GM20000 (cell line): ENCODE measurements around the gene ADAM30.

Experiments used
- DNase-seq: peaks from one replicate; pipeline ENCODE4 v3.0.0; 2012; ENCODE audit warnings: low spot score
- TF ChIP-seq, protein P1 (sequence below): IDR thresholded peaks from 2 replicates; pipeline ENCODE4 v1.5.1; 2012; ENCODE audit warnings: mild to moderate bottlenecking, control low read depth; ENCODE audit errors: extremely low read depth, missing control alignments

ADAM30 gene

DNA sequence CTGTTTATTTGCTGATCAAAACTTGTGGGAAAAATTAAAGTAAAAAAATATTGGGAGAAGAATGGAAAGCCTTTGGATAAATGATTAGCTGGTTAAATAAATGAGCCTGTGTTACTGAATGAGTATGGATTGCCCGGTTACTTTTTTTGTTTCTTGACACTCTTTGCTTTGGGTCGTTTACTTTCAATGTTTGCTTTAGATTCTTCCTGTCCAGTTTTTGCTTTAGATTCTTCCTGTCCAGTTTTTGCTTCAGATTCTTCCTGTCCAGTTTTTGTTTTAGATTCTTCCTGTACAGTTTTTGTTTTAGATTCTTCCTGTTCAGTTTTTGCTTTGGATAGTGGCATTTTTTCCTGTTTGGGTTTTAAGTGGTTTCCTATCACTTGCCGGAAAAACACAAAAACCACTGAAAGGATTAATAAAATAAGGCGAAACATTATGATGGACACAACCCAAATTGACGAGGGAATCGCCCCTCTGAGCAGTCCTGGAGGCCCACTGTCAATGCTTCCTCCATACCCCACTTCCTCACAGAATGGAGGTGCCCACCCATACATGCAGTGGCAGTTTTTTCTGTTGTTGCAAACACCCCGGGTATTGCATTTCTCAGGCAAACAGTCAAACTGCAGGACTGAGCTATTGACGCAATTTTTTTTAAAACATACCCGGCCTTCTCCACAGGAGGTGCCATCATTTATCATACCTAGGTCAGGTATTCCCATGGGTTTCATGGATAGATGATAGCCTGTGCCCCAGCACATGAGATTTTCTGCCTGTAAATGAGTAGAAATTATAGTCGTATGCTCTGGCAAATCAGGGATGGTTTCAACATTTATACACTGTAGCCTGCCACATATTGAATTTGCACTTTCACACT lies 2.3 kb downstream of the ADAM30 start:
- TF ChIP-seq, protein P1, sequence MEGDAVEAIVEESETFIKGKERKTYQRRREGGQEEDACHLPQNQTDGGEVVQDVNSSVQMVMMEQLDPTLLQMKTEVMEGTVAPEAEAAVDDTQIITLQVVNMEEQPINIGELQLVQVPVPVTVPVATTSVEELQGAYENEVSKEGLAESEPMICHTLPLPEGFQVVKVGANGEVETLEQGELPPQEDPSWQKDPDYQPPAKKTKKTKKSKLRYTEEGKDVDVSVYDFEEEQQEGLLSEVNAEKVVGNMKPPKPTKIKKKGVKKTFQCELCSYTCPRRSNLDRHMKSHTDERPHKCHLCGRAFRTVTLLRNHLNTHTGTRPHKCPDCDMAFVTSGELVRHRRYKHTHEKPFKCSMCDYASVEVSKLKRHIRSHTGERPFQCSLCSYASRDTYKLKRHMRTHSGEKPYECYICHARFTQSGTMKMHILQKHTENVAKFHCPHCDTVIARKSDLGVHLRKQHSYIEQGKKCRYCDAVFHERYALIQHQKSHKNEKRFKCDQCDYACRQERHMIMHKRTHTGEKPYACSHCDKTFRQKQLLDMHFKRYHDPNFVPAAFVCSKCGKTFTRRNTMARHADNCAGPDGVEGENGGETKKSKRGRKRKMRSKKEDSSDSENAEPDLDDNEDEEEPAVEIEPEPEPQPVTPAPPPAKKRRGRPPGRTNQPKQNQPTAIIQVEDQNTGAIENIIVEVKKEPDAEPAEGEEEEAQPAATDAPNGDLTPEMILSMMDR = no peak
- DNase-seq = no peak

DNA sequence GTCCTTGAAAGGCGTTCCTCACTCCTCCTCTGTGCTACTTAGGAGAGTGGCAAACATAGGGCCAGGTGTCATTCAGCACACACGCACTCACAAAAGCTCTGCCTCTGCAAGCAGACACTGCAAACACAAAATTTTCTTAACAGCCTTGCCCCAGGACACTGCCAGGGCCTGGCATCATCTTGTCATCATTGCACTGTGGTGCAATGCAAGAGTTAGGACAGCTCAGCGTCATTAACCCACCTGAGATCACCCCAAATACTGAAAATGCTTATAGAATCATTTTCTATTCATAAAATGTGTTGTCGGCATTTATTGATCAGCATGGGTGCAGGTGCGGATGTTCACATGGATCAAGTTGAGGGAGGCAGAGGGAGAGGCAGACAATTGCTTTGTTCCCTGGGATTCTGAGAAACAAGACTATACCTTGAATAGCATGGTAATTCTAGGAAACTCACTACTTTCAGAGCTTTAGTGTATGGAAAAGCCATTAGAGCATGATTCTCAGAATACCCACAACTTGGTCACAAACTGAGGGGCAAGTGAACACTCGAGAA lies 3.0 kb downstream of the ADAM30 start:
- no peak for DNase-seq
- TF ChIP-seq, protein P1 = no peak

DNA sequence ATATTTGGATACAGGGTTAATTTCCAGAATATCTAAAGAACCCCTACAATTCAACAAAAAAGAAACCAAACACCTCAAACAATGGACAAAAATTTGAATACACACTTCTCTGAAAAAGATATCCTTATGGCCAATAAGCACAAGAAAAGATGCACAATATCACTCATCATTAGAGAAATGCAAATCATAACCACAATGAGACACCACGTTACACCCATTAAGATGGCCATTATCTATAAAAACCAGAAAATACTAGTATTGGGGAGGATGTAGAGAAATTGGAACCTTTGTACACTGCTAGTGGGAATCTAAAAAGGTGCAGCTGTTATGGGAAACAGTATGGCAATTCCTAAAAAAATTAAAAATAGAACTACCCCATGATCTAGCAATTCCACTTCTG lies 4.9 kb downstream of the ADAM30 start:
- TF ChIP-seq, protein P1 = no peak
- DNase-seq = no peak

DNA sequence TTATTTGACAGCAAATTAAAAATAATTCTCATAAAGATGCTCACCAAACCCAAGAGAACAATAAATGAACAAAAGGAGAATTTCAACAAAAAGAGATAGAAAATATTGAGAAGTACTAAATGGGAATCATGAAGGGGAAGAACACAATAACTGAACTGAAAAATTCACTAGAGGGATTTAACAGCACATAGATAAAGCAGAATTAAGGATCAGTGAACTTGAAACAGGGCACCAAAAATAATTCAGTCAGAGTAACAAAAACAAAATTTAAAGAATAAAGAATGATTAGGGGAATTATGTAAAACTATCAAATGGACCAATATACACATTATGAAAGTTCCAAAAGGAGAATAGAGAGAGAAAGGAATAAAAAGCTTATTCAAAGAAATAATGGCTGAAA lies 7.8 kb downstream of the ADAM30 start:
- DNase-seq = no peak
- TF ChIP-seq, protein P1 = no peak

DNA sequence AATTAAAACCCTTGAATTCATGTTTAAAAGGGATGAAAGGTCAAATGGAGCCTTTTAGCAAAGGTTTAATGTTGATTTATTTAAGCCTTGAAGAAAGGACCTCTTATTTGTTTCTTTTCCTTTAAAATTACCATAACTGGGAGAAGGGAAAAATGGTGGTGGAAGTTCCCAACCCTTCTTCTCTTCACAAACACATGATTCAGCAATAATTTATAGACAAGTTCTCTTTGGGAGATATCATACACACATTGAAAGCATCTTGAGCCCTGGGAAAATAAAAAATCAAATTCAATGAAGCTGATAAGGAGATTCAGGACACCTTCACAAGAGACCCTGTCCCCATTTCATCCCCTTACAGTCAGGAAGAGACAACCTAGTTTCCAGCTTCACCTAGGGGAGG lies 8.9 kb downstream of the ADAM30 start:
- TF ChIP-seq, protein P1 = no peak
- DNase-seq = no peak

DNA sequence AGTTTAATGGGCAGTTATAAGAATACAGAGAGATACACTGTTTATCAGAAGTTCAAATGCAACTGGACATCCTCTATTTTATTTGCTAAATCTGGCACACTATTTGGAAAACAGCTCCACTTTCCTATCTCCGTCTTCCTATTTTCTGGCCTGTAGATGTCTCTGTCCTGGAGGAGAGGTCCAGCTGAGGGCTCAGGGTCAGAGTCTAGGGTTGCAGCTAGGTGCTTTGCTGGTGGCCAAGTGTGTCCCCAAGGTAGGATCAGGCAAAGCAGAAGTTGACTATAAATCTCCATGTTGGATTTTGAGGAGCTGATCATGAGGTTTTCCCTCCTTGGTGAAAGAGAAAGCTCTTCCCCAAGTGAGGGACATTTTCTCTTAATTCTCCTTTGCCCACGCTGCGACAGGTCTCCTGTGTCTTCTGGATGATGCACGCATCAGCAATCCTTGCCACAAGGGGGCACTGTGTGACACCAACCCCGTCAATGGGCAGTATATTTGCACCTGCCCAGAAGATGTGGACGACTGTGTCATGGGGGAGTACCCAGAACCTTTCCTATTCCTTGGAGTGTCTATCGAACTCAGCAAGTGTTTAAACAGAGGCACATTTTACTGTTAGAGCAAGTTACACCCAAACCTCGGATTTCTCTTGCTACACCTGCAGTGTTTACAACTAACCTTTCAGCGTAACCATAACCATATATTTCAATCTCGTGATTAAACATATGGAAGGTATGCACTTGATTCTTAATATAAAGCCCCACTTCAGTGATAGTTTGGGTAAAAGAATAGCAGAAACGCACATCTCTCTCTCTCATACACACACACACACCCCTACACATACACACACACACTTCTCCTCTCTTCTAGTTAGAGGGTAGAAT lies 10.2 kb downstream of the ADAM30 start:
- TF ChIP-seq, protein P1 = peak; percentile 72
- DNase-seq = peak; percentile 67

DNA sequence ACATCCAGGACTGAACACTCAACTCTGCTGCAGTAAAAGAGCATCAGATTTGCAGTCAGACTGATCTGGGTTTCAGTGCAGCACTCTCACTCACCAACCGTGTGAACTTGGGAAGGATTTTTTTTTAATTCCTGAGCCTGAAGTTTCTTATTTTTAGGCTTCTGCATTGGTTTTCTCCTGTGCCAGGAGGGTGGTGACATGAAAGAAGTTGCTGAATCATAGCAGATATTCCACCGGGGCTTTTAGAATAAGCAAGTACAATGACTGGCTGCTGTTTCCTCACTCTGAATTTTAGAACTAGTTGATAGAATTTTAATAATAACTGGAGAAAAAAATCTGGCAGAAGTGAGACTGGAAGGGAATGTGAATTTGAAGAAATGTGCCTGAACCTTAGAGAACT lies 11.6 kb downstream of the ADAM30 start:
- DNase-seq = no peak
- TF ChIP-seq, protein P1 = no peak
